Measurements from ENCODE around the gene UBIAD1.

- no peak for TF ChIP-seq CTCF (conservative IDR thresholded peaks at IDR 0.05 in 1 of 2, IDR thresholded peaks at IDR 0.05 in 1 of 2; ENCODE audit: extremely low read depth in 1 of 2, insufficient read depth in 1 of 2, low read depth in 1 of 2, low read length in 2 of 2)
- TF ChIP-seq EZH2 (IDR thresholded peaks at IDR 0.05; ENCODE audit: borderline replicate concordance, low read length), result no peak
These were observed 10.2 kb downstream of the UBIAD1 start for GRCh38 chr1:11283151-11283550.

Measured in mammary epithelial cell (primary cell).